Retinal pigment epithelial cell (primary cell): ENCODE measurements around the gene RNF144B.
"Not testable (repeated sequence)": the region's sequence is repeated elsewhere in the genome, so short reads cannot be mapped to it uniquely, and the experiment has no call there.

ENCODE experiments used
- DNase-seq: peaks from one replicate; pipeline ENCODE4 v3.0.0-alpha.2; 2010; ENCODE audit warnings: low read depth
- H3K4me3 ChIP-seq: 2 replicates; pipeline ENCODE4 v1.5.1; 2011; ENCODE audit warnings: mild to moderate bottlenecking, low read length, control low read depth, moderate library complexity
- CTCF ChIP-seq: conservative IDR thresholded peaks from 2 replicates; pipeline ENCODE4 v1.5.1; 2011; ENCODE audit warnings: low read depth, low read length, control low read depth, inconsistent platforms

RNF144B gene

GRCh38 chr6:18451756-18452155, 64.6 kb downstream of the RNF144B start:
- no peak overlapping the region for H3K4me3 ChIP-seq
- TF ChIP-seq CTCF = no peak
- no peak for DNase-seq

- H3K4me3 ChIP-seq = no peak overlapping the region
- no peak for TF ChIP-seq CTCF
- no peak for DNase-seq
Observed at GRCh38 chr6:18454446-18454845, 67.3 kb downstream of the RNF144B start.

GRCh38 chr6:18457065-18457737, 70.1 kb downstream of the RNF144B start:
- TF ChIP-seq CTCF = no peak
- DNase-seq = no peak
- H3K4me3 ChIP-seq = no peak overlapping the region

- H3K4me3 ChIP-seq, DNase-seq: not testable (repeated sequence)
Observed at GRCh38 chr6:18458086-18458485, 70.9 kb downstream of the RNF144B start.

- DNase-seq = no peak
- H3K4me3 ChIP-seq = no peak overlapping the region
- TF ChIP-seq CTCF = no peak
Observed at GRCh38 chr6:18463429-18463828, 76.3 kb downstream of the RNF144B start.

GRCh38 chr6:18464176-18464575, 77.0 kb downstream of the RNF144B start:
- no peak for TF ChIP-seq CTCF
- DNase-seq = no peak
- H3K4me3 ChIP-seq = no peak overlapping the region

- no peak for TF ChIP-seq CTCF
- no peak for DNase-seq
- H3K4me3 ChIP-seq = no peak overlapping the region
Observed at GRCh38 chr6:18465410-18466154, 78.4 kb downstream of the RNF144B start.
